H1 (cell line): Measurements from ENCODE around the gene IFNA1. TPM values are rescaled to one million over a fixed set of nuclear protein-coding genes. Genes with fewer than 3 reads are reported as not detected.

Source experiments
- CTCF ChIA-PET: fragments of 300-600 bp; sonication (Branson Sonifier 250); formaldehyde crosslinking; loops from one replicate; lab custom pipeline; 2021; ENCODE audit not compliant: partially characterized antibody; lab: Charles Lee
- POLR2A ChIA-PET: fragments of 300-600 bp; sonication (Branson Sonifier 250); formaldehyde crosslinking; loops from one replicate; lab custom pipeline; 2021; ENCODE audit warnings: inconsistent platforms; ENCODE audit not compliant: partially characterized antibody; lab: Charles Lee
- DNase-seq, 2 experiments: peaks; one replicate each; pipeline versions ENCODE4 v3.0.0 to v3.0.0-alpha.2; 2010 to 2022; ENCODE audit warnings: low spot score in 2 of 2, low read depth in 1 of 2, mixed read lengths in 1 of 2
- FAIRE-seq: peaks from 2 replicates; lab custom pipeline; 2011; peaks lifted over from hg19 to GRCh38; lab: Jason Lieb, UNC
- H2AFZ ChIP-seq: 2 replicates; pipeline ENCODE4 v1.8.1; 2012; ENCODE audit warnings: low read length, inconsistent platforms
- H2AK5ac ChIP-seq: 2 replicates; pipeline ENCODE4 v1.6.1; 2013; ENCODE audit warnings: low read depth, low read length
- H2BK120ac ChIP-seq: replicated peaks from 2 replicates; pipeline ENCODE3; 2013; ENCODE audit warnings: low read depth, low read length, inconsistent platforms
- H2BK12ac ChIP-seq: 2 replicates; pipeline ENCODE4 v1.6.1; 2013; ENCODE audit warnings: low read depth, low read length
- H2BK15ac ChIP-seq: 2 replicates; pipeline ENCODE4 v1.6.1; 2013; ENCODE audit warnings: low read length
- H2BK20ac ChIP-seq: 2 replicates; pipeline ENCODE4 v1.6.1; 2013; ENCODE audit warnings: low read length
- H2BK5ac ChIP-seq: 2 replicates; pipeline ENCODE4 v1.6.1; 2013; ENCODE audit warnings: low read depth, low read length
- H3K14ac ChIP-seq: 2 replicates; pipeline ENCODE4 v1.6.1; 2013; ENCODE audit warnings: inconsistent platforms; ENCODE audit not compliant: insufficient read length
- H3K18ac ChIP-seq: 2 replicates; pipeline ENCODE4 v1.6.1; 2013; ENCODE audit warnings: low read length; ENCODE audit errors: extremely low read depth
- H3K23ac ChIP-seq: 2 replicates; pipeline ENCODE4 v1.6.1; 2013; ENCODE audit warnings: inconsistent platforms; ENCODE audit not compliant: insufficient read length
- H3K23me2 ChIP-seq: 2 replicates; pipeline ENCODE4 v1.6.1; 2013; ENCODE audit warnings: low read depth, low read length
- H3K27ac ChIP-seq: 2 replicates; pipeline ENCODE4 v1.6.1; 2011; ENCODE audit warnings: low read depth, low read length, inconsistent platforms
- H3K27me3 ChIP-seq, 4 experiments: replicated peaks in 1 of 4; 1 replicate in 1 of 4; 2 replicates in 3 of 4; pipeline versions ENCODE4 v1.6.1 to v1.8.1; 2011 to 2013; ENCODE audit warnings: low read length in 3 of 4, mild to moderate bottlenecking in 3 of 4, inconsistent platforms in 2 of 4, mixed read lengths in 2 of 4, moderate library complexity in 1 of 4; ENCODE audit not compliant: control insufficient read depth in 3 of 4, insufficient read depth in 3 of 4; ENCODE audit errors: extremely low read depth in 1 of 4
- H3K36me3 ChIP-seq, 4 experiments: 2 replicates each; pipeline versions ENCODE4 v1.6.1 to v1.8.1; 2011 to 2013; ENCODE audit warnings: mild to moderate bottlenecking in 4 of 4, low read length in 3 of 4, moderate library complexity in 2 of 4, control low read depth in 1 of 4, inconsistent platforms in 1 of 4; ENCODE audit not compliant: insufficient read depth in 4 of 4, control insufficient read depth in 2 of 4
- H3K4ac ChIP-seq: replicated peaks from 2 replicates; pipeline ENCODE3; 2013; ENCODE audit warnings: low read length, low read depth, mixed read lengths, inconsistent platforms; ENCODE audit not compliant: insufficient read length
- H3K4me1 ChIP-seq, 4 experiments: replicated peaks in 1 of 4; 1 replicate in 1 of 4; 2 replicates in 3 of 4; pipeline versions ENCODE4 v1.6.1 to v1.8.1; 2011 to 2013; ENCODE audit warnings: low read length in 3 of 4, inconsistent platforms in 2 of 4, mixed read lengths in 1 of 4; ENCODE audit not compliant: insufficient read depth in 4 of 4, control insufficient read depth in 3 of 4
- H3K4me2 ChIP-seq, 2 experiments: 2 replicates each; pipeline versions ENCODE4 v1.6.1 to v1.8.1; 2011 to 2013; ENCODE audit warnings: low read depth in 2 of 2, low read length in 2 of 2, control low read depth in 1 of 2, inconsistent platforms in 1 of 2, mild to moderate bottlenecking in 1 of 2; ENCODE audit not compliant: insufficient read depth in 1 of 2
- H3K4me3 ChIP-seq, 4 experiments: fragments of 200-600, 300-600 bp in 1 of 4; sonication (generic), shearing (Covaris generic), sonication (Bioruptor Twin) in 1 of 4; 2 replicates each; pipeline versions ENCODE4 v1.5.1 to v1.8.1; 2011 to 2016; ENCODE audit warnings: low read length in 4 of 4, low read depth in 3 of 4, control low read depth in 2 of 4, inconsistent platforms in 2 of 4, mild to moderate bottlenecking in 2 of 4, mixed read lengths in 1 of 4, moderate library complexity in 1 of 4; ENCODE audit not compliant: insufficient read depth in 2 of 4; ENCODE audit errors: extremely low read depth in 1 of 4
- H3K56ac ChIP-seq: replicated peaks from 2 replicates; pipeline ENCODE3; 2013; ENCODE audit warnings: low read depth, mild to moderate bottlenecking, mixed read lengths, low read length, inconsistent platforms; ENCODE audit not compliant: insufficient read length
- H3K79me1 ChIP-seq: 2 replicates; pipeline ENCODE4 v1.6.1; 2013; ENCODE audit warnings: low read depth, low read length, control low read depth
- H3K79me2 ChIP-seq, 2 experiments: 2 replicates each; pipeline versions ENCODE4 v1.6.1 to v1.8.1; 2012 to 2013; ENCODE audit warnings: low read length in 2 of 2, mild to moderate bottlenecking in 2 of 2, inconsistent platforms in 1 of 2; ENCODE audit not compliant: insufficient read depth in 2 of 2, control insufficient read depth in 1 of 2
- H3K9ac ChIP-seq, 4 experiments: replicated peaks in 1 of 4; 1 replicate in 1 of 4; 2 replicates in 3 of 4; pipeline versions ENCODE4 v1.6.1 to v1.8.1; 2011 to 2013; ENCODE audit warnings: low read depth in 3 of 4, low read length in 3 of 4, control low read depth in 2 of 4, mild to moderate bottlenecking in 2 of 4, moderate library complexity in 2 of 4, inconsistent platforms in 1 of 4; ENCODE audit errors: extremely low read depth in 1 of 4
- H3K9me3 ChIP-seq, 2 experiments: 2 replicates each; pipeline versions ENCODE4 v1.6.1 to v1.8.1; 2012 to 2013; ENCODE audit warnings: mild to moderate bottlenecking in 2 of 2, moderate library complexity in 2 of 2, control low read depth in 1 of 2, inconsistent platforms in 1 of 2, low read depth in 1 of 2, low read length in 1 of 2, mixed read lengths in 1 of 2; ENCODE audit not compliant: insufficient read depth in 2 of 2
- H4K20me1 ChIP-seq, 2 experiments: replicated peaks in 1 of 2; 2 replicates each; pipeline versions ENCODE3 to v1.8.1; 2011 to 2013; ENCODE audit warnings: inconsistent platforms in 2 of 2, low read length in 2 of 2, mild to moderate bottlenecking in 1 of 2; ENCODE audit not compliant: insufficient read depth in 2 of 2, control insufficient read depth in 1 of 2
- H4K5ac ChIP-seq: 2 replicates; pipeline ENCODE4 v1.6.1; 2013; ENCODE audit warnings: low read length, low read depth, mixed read lengths, inconsistent platforms; ENCODE audit not compliant: insufficient read length
- H4K8ac ChIP-seq: 2 replicates; pipeline ENCODE4 v1.8.0; 2013; ENCODE audit warnings: mild to moderate bottlenecking, moderate library complexity, low read length, inconsistent platforms; ENCODE audit not compliant: insufficient read depth; ENCODE audit errors: extremely low read depth
- H4K91ac ChIP-seq: replicated peaks from 2 replicates; pipeline ENCODE3; 2013; ENCODE audit warnings: low read length, mixed read lengths, inconsistent platforms; ENCODE audit not compliant: insufficient read length
- CBX5 ChIP-seq: fragments of 300-800, 300-1000 bp; sonication (generic); IDR thresholded peaks from 2 replicates; pipeline ENCODE4 v1.7.1; 2016; ENCODE audit warnings: antibody characterized with exemption, low read length, low read depth
- KDM1A ChIP-seq: fragments of 200-600, 300-600 bp; sonication (generic); IDR thresholded peaks from 2 replicates; pipeline ENCODE4 v1.7.1; 2016; ENCODE audit warnings: mild to moderate bottlenecking, low read length, borderline replicate concordance
- KDM4A ChIP-seq: IDR thresholded peaks from one replicate; pipeline ENCODE4 v1.7.1; 2012; ENCODE audit warnings: low read depth, mild to moderate bottlenecking, moderate library complexity, low read length, inconsistent platforms; ENCODE audit not compliant: severe bottlenecking
- NANOG ChIP-seq: IDR thresholded peaks from 2 replicates; pipeline ENCODE4 v1.6.1; 2011; ENCODE audit warnings: low read length, low read depth, mild to moderate bottlenecking, inconsistent platforms; ENCODE audit not compliant: insufficient read depth, poor library complexity, severe bottlenecking
- SUZ12 ChIP-seq: fragments of 200-600 bp; sonication (generic); IDR thresholded peaks from 2 replicates; pipeline ENCODE4 v1.6.1; 2012; ENCODE audit warnings: mild to moderate bottlenecking, inconsistent platforms, low read length, moderate library complexity, mixed read lengths
- TAF7 ChIP-seq: optimal IDR thresholded peaks from 2 replicates; pipeline ENCODE3; 2011; ENCODE audit warnings: low read depth, mild to moderate bottlenecking, inconsistent platforms, low read length, moderate library complexity, borderline replicate concordance
- WGBS, 2 experiments: shearing (Covaris generic) in 1 of 2; methylation state at CpG; one replicate each; pipeline versions ENCODE4 v1.1.6 to v1.1.7; 2013 to 2015; ENCODE audit warnings: low lambda C conversion rate in 2 of 2, mixed read lengths in 2 of 2, inconsistent platforms in 1 of 2, low coverage in 1 of 2, missing lambda C conversion rate in 1 of 2; ENCODE audit not compliant: insufficient replicate concordance in 2 of 2, insufficient coverage in 1 of 2, insufficient read length in 1 of 2; ENCODE audit errors: extremely low coverage in 1 of 2, missing lambda C conversion rate in 1 of 2; 5-methylcytosine and 5-hydroxymethylcytosine counted together
- long read RNA-seq, 2 experiments: library from RNA in 1 of 2; library from capped mRNA in 1 of 2; stranded (forward); transcript quantifications; one replicate each; pipeline ENCODE4 v2.0.0, GENCODE V29; 2021; ENCODE audit warnings: inconsistent platforms in 1 of 2
- polyA minus RNA-seq, 3 experiments: library from RNA; depleted of rRNA, polyadenylated mRNA; stranded (reverse); fragments of >200 nt; gene quantifications; 1 replicate in 2 of 3; 2 replicates in 1 of 3; pipeline ENCODE4 v1.2.3, GENCODE V29; 2011
- polyA plus RNA-seq, 7 experiments: library from polyadenylated mRNA; depleted of rRNA in 3 of 7; stranded (reverse) in 5 of 7; unstranded in 2 of 7; fragments of >200 nt in 5 of 7; fragments of 200-250 nt in 2 of 7; gene quantifications; 1 replicate in 5 of 7; 2 replicates in 1 of 7; 4 replicates in 1 of 7; pipeline versions ENCODE4 v1.2.1 to v1.2.3, GENCODE V29; 2011 to 2013; ENCODE audit warnings: missing spikeins in 2 of 7, mixed read lengths in 2 of 7
- total RNA-seq: library from RNA; stranded (reverse); fragmentation: NEBNext Ultra II Directional; extraction: Animal tissue kit (Norgen Biotek cat#: 25700); gene quantifications from 2 replicates; pipeline ENCODE4 v1.2.1, GENCODE V29; 2021
- TF ChIP-seq, protein P1 (sequence below): IDR thresholded peaks from 2 replicates; pipeline ENCODE4 v1.6.1; 2011; ENCODE audit warnings: low read depth, mild to moderate bottlenecking, low read length; ENCODE audit not compliant: insufficient read depth

Gene IFNA1
- total RNA-seq (not detected in 2 replicates), polyA plus RNA-seq (2011; rRNA removed) (not detected in 2 replicates), polyA minus RNA-seq (2011; rRNA and poly(A)+ RNA removed) (not detected in 2 replicates)
- not detected for polyA plus RNA-seq (2011; cell fraction: cytosol; rRNA removed)
- not detected for polyA plus RNA-seq (2011; cell fraction: nucleus; rRNA removed)
- not detected in 4 replicates for polyA plus RNA-seq (2012, experiment 1 of 2)
- polyA plus RNA-seq (2012, experiment 2 of 2), result not detected
- polyA plus RNA-seq (2013, experiment 1 of 2), result not detected
- polyA plus RNA-seq (2013, experiment 2 of 2), result not detected
- not detected for polyA minus RNA-seq (2011; cell fraction: cytosol; rRNA and poly(A)+ RNA removed)
- polyA minus RNA-seq (2011; cell fraction: nucleus; rRNA and poly(A)+ RNA removed), result not detected
- long read RNA-seq, experiment 1, result 0 reads
- long read RNA-seq, experiment 2, result 0 reads

DNA sequence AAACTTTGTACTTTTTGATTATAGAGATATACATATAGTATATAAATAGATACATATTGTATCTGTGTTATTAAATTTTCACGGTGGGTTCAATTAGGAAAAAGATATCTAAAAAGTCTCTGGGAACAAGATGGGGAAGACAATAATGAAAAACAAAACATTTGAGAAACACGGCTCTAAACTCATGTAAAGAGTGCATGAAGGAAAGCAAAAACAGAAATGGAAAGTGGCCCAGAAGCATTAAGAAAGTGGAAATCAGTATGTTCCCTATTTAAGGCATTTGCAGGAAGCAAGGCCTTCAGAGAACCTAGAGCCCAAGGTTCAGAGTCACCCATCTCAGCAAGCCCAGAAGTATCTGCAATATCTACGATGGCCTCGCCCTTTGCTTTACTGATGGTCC lies at the start of gene IFNA1:
TSS of gene IFNA1 (plus strand) at position 301 of the 400 bp plus-strand sequence. CDS start at position 370, 69 bp downstream.
- POLR2A ChIA-PET, result no interaction called here
- H3K23ac ChIP-seq, result no peak within 1 kb of the TSS
- no peak within 1 kb of the TSS for H2BK5ac ChIP-seq
- H3K4me3 ChIP-seq, result no peak within 1 kb of the TSS
- H3K9me3 ChIP-seq, result peaks cover 0 to 6% of the 10 kb centered on the region in 2 experiments; a peak in 1 of 4 replicates
- H3K14ac ChIP-seq, result no peak within 1 kb of the TSS
- H4K20me1 ChIP-seq, result no peaks in the 10 kb centered on the region
- no peak within 1 kb of the TSS for H2BK120ac ChIP-seq
- no peak within 1 kb of the TSS for H3K27ac ChIP-seq
- 94% methylated on average over 4 of the region's 4 CpGs; no CpG with 5 or more reads in 1 of the 2 experiments for WGBS, 2 experiments
- no peak within 1 kb of the TSS for H3K4me2 ChIP-seq
- no peak within 1 kb of the TSS for H2AFZ ChIP-seq
- no peak within 1 kb of the TSS for H2BK15ac ChIP-seq
- H2AK5ac ChIP-seq, result no peak within 1 kb of the TSS
- H3K36me3 ChIP-seq, result no peaks in the 10 kb centered on the region
- CTCF ChIA-PET, result interaction anchor here (0.7 to 1.0 kb wide), 2 partner anchors 9 to 31 kb away, joined by 3 to 4 read pairs; no protein-coding TSS in a partner anchor
- H3K4ac ChIP-seq, result no peak within 1 kb of the TSS
- FAIRE-seq (no peak), DNase-seq (no peak)
- H3K18ac ChIP-seq, result no peak within 1 kb of the TSS
- no peak within 1 kb of the TSS for H4K91ac ChIP-seq
- H2BK20ac ChIP-seq, result no peak within 1 kb of the TSS
- no peaks in the 10 kb centered on the region for H3K79me2 ChIP-seq
- no peak within 1 kb of the TSS for H3K56ac ChIP-seq
- H3K23me2 ChIP-seq, result no peaks in the 10 kb centered on the region
- H3K9ac ChIP-seq, result no peak within 1 kb of the TSS
- H3K4me1 ChIP-seq, result no peaks in the 10 kb centered on the region
- H4K8ac ChIP-seq, result no peak within 1 kb of the TSS
- H3K79me1 ChIP-seq, result no peaks in the 10 kb centered on the region
- H4K5ac ChIP-seq, result no peak within 1 kb of the TSS
- no peak within 1 kb of the TSS for H2BK12ac ChIP-seq
- H3K27me3 ChIP-seq, result no peaks in the 10 kb centered on the region
- TF ChIP-seq, protein P1, sequence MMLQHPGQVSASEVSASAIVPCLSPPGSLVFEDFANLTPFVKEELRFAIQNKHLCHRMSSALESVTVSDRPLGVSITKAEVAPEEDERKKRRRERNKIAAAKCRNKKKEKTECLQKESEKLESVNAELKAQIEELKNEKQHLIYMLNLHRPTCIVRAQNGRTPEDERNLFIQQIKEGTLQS, result no peak
- no peak for TF ChIP-seq CBX5
- no peak for TF ChIP-seq KDM4A
- no peak for TF ChIP-seq KDM1A
- TF ChIP-seq SUZ12, result no peak
- TF ChIP-seq NANOG, result no peak
- TF ChIP-seq TAF7, result no peak
